HG02852 (cell line): ENCODE results near the gene CAPN15.
"Not testable (repeated sequence)": the region's sequence is repeated elsewhere in the genome, so short reads cannot be mapped to it uniquely, and the experiment has no call there.

ENCODE experiments used
- ATAC-seq: cut with Tn5 transposase; IDR thresholded peaks from one replicate; pipeline ENCODE4 v1.9.1; 2021; ENCODE audit warnings: mild to moderate bottlenecking, moderate library complexity; ENCODE audit not compliant: unreplicated experiment

CAPN15 gene

DNA sequence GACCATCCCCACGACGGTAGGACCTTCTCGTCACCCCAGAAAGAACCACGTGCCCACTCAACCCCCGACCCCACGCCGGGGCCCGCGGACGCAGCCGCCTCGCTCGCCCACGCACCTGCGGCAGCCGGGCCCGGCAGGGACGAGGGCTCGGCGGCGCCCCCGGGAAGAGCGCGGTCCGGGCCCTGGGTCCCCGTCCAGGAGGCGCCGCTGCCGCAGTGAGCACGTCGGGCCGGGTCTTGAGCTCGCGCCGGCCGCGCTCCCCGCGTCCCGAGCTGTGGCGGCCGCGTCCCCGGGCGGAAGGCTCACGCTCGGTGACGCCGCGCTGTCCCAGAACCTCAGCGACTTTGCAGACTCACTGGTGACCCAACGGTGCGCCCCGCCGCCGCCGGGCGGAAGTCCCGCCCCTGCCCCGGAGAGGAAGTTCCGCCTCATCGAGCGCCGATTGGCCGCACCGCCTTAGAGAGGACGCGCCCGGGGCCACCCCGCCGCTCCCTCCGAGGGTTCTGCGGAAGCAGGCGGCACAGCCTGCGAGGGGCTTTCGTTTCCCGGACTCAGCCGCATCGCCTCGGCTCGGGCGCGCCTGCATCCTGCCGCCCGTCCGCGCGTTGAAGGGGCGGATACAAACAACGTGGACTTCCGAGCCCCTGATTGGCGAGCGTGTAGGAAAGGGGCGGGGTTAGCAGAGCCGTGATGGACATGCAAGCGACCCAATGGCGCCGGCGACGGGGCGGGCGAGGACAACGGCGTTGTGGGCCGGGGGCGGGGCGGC, 61.6 kb downstream of the CAPN15 start:
- ATAC-seq, result peak; percentile 67

DNA sequence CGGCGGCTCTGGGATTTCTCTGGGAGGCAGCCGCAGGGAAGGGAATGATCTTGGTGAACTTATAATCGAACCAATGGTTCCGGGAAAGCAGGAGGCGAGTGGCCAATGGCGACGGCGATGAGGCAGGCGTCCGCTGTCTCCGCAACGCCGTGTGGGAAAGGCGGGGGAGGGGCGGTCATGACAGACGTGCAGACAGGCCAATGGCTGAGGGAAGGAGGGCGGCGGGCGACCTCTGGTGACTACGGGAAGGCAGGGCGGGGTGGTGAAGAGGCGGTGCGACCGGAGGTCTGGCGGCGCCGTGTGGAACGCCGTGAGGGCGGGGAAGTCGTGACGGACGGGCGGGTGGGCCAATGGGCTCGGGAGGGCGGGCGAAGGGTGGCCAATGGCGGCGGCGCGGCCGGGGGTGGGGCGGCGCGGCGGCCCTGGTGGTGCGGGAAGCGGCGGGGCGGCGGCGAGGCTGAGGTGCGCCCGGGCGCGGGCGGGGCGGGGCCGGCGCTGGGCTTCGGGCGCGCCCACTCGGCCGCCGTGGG, 62.2 kb downstream of the CAPN15 start, which contains the start of gene RAB40C:
Gene RAB40C, plus strand, starts transcription at position 409 of the 530 bp plus-strand sequence. CDS start 226 bp downstream, outside the sequence.
- ATAC-seq, result peak; percentile 70

DNA sequence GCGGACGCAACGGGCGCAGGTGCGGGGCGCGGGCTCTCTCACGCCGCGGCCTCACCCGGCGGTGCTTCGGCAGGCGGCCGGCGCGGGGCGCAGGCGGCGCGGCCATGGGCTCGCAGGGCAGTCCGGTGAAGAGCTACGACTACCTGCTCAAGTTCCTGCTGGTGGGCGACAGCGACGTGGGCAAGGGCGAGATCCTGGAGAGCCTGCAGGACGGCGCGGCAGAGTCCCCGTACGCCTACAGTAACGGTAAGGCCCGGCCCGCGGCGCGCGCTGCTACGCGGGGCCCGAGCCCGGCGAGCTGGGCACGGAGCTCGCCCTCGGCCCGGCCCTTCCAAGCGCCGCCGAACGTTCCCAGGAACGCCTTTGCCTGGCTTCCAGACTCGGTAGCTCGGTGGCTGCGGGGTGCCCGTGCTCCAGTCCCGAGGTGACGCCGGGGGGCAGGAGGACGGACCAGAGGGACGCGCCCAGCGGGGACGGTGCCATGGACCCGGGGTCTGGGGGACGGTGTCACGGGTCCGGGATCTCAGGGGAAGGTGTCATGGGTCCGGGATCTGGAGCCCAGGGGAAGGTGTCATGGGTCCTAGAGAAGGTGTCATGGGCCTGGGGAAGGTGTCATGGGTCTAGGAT, 62.8 kb downstream of the CAPN15 start:
- ATAC-seq, result no peak

DNA sequence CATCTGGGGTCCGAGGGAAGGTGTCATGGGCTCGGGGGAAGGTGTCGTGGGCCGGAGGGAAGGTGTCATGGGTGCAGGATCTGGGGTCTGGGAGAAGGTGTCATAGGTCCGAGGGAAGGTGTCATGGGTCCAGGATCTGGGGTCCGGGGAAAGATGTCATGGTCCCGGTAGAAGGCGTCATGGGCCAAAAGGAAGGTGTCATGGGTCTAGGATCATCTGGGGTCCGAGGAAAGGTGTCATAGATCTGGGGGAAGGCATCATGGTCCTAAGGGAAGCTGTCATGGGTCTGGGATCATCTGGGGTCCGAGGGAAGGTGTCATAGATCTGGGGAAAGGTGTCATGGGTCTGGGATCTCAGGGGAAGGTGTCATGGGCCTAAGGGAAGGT, 63.3 kb downstream of the CAPN15 start:
- no peak for ATAC-seq

DNA sequence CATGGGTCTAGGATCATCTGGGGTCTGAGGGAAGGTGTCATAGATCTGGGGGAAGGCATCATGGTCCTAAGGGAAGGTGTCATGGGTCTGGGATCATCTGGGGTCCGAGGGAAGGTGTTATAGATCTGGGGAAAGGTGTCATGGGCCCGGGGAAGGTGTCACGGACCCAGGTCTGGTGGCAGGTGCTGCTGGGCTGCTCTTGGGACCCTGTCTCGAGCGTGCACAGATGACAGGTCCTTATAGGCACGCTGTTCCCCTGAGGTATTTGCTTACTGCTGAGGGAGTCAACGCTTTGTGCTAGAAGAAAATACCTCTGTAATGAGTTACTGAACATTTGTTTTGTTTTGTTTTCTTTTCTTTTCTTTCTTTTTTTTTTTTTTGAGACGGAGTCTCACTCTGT, 63.7 kb downstream of the CAPN15 start:
- ATAC-seq, result no peak

- ATAC-seq, result no peak
These were observed 64.5 kb downstream of the CAPN15 start for GRCh38 chr16:591892-592517.

DNA sequence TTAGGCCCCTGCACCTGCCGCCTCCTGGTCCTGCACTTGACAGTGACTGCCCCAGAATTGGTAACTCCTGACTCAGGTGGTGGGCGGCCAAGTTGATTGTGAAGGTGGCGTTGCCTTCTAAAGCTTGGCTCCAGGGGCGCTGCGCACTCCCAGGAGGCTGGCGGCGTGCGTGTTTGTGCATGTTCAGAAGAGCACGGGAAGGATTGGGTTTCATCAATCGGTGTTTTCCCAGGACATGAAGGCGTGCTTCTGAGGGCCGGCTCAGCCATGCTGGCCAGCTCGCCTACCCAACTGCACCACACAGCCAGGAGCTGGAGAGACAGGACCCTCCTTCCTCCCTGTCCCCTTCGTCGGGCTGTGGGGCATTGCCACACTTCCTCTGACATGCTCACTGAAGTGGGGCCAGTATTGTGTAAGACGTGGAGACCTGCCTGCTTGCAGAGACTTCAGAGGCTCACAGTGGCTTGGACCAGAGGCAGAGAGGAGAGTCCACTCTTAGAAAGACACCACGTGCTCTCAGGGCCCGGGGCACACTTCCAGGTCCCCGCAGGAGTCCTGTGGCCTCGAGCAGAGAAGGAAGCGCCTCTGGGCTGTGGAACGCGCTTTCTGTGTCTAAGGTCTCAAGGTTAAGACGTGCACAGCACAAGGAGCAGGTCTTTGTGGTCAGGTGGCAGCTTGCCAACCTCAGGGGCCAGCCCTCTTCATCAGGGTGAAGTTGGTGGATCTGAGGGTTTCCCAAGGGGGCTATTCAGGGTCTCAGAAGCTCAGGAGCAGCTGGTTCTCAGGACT, 65.2 kb downstream of the CAPN15 start:
- ATAC-seq, result no peak

DNA sequence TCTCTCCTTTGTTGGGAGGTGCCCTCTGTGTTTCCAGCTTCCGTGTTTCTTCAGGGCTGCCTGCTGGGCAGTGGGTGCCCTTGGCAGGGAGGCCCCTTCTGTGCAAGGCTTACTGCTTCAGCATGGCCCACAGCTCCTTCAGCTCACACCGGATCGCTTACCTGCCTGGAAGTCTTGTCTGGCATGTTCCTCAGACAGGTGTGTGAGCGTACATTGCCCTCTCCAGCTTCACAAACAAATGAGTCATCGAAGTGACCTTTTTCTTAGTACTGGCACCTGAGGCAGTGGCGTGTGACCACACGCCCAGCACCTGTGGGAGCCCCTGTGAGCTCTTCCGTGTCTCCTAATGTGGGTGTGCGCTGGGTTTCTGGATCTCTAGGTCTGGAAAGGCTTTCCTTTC, 65.9 kb downstream of the CAPN15 start:
- ATAC-seq, result no peak

DNA sequence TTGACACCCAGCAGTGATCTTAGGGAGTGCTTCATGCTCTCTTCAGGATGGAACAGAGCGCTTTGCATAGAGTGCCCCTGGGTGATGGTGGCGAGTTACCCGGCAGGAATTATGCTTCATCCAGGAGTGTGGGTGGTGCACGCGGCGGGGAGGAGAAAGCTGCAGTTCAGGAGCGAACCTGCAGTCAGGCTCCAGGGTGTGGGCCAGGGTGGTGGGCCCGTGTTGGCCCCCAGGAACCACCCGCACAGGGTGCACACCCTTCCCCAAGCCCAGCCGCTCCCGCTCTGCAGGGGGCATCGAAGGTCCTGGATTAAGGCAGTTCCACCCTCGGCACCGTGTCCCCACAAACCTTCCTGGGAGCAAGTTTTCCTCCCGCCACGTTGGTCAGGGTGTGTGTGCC, 66.3 kb downstream of the CAPN15 start:
- ATAC-seq, result no peak

DNA sequence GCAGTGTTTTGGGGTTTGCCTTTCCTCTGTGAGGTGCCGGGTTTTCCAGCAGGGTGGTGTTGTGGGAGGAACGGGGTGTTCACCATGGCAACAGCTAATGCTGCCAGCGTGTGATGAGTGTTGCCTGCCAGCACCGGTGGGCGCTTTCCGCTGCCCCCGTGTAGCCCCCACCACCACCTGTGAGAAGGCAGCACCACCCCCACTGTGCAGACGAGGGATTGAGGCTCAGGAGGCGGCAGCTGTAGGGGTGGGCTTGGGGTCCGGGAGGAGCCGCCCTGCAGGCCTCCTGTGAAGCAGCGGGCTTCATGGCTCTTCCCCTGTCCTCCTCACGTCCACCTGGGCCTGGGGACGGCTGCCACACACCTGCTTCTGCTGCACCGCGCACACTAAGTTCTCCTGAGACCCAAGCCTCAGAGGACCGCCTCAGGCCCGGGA, 67.6 kb downstream of the CAPN15 start:
- ATAC-seq, result no peak

DNA sequence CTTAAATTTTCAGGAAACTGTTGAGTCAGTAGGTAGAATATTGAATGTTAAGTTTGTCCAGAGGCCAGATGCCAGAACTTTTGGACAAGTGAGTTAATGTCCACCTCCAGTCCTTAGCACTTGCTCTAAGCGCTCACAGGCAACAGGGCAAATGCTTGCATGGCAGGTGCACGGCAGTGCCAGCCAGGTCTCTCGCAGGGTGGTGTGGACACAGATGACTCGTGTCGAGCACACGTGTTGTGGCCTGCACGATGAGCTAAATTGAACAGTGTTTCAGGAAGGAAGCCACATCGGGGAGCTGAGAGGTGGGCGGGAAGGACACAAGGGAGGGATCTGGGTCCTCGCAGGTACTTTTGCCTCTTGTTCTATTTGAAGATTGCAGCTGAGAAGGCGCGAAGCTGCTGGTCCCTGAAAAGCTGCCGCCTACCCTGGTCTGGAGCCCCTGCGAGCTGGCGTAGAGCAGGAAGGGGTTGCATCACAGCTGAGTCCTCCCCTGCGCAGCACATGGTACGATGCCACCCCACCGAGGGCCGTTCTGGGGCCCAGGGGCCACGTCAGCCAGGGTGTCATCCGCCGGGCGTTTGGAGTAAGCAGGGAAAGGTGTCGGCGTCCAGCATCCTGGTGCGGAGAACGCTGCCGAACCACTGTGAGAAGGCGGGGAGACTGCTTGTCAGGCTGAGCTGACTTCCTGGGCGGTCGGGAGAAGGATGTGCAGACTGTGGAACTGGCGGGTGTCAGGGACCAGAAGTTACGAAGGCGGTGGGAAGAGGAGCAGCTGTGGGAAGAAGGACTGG, 68.6 kb downstream of the CAPN15 start:
- no peak for ATAC-seq

GRCh38 chr16:596736-597060, 69.2 kb downstream of the CAPN15 start:
- ATAC-seq, result no peak

DNA sequence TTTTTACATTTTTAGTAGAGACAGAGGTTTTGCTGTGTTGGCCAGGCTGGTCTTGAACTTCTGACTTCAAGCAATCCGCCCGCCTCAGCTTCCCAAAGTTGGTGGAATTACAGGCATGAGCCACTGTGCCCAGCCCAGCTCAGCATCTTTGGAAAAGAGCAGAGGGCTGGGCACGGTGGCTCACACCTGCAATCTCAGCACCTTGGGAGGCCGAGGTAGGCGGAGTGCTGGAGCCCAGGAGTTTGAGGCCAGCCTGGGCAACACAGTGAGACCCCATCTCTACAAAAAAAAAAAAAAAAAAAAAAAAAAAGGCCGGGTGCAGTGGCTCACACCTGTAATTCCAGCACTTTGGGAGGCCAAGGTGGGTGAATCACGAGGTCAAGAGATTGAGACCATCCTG, 70.1 kb downstream of the CAPN15 start:
- not testable (repeated sequence) for ATAC-seq

DNA sequence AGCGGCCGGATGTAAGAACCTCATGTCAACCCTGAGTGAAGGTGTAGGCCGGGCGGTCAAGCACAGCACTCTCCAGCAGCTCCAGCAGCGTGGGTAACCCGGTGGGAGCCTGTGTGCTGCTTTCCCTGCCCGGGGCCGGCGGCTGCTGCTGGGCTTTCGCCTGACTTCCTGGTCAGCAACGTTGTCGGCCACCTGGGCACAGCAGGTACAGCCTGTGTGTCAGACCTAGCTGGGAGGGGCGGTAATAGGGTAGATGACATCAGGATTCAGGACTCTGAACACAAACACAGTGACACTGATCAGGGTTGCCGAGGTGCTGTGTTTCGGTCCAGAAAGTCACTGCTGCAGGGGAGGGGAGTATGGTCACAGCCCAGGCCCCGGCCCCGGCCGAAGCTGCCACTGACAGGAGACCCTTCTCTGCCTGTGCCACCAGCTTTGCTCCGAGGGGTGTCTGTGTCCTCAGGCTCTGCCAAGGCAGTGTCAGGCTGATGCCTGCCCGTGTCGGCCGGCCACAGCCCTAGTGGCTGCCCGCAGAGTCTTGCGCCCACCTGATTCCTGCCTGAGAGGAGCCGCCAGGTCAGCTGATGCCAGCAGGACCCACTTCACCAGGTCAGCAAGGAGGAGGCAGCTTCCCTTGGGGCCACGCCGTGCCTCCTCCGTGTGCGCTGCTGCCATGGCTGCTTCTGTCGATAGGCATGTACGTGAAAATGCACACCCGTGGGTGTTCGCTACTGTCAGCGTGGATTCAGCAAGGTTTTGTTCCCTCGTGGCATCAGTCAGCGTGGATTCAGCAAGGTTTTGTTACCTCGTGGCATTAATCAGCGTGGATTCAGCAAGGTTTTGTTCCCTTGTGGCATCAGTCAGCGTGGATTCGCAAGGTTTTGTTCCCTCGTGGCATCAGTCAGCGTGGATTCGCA, 71.6 kb downstream of the CAPN15 start:
- ATAC-seq, result no peak

- no peak for ATAC-seq
These were observed 73.3 kb downstream of the CAPN15 start for GRCh38 chr16:600781-601180.

GRCh38 chr16:603933-604332, 76.4 kb downstream of the CAPN15 start:
- no peak for ATAC-seq
